Hepatocyte (in vitro differentiated cells): Measurements from ENCODE around the gene DNAH9.

Source experiments
- CTCF ChIP-seq: fragments of 200-600 bp; sonication (generic); IDR thresholded peaks from 2 replicates; pipeline ENCODE4 v1.5.1; 2016; ENCODE audit warnings: antibody characterized with exemption, mild to moderate bottlenecking; ENCODE audit not compliant: poor library complexity
- EZH2 ChIP-seq: fragments of 200-600 bp; sonication (generic); IDR thresholded peaks from 2 replicates; pipeline ENCODE4 v1.6.1; 2016; ENCODE audit warnings: antibody characterized with exemption, mild to moderate bottlenecking, borderline replicate concordance

DNA sequence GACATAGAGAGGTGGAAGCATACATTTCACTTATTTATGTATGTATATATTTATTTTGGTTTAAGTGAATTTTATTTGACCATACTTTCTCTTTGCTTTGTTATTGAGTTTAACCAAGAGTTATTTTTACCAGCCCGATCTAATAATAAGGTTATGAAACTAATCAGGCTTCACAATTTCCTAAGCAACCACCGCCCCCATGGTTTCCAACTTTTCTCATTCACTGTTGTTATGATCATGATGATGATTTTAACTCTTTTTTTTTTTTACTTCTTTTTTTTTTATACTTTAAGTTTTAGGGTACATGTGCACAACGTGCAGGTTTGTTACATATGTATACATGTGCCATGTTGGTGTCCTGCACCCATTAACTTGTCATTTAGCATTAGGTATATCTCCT, 30.6 kb downstream of the DNAH9 start:
- TF ChIP-seq EZH2 (no peak), CTCF (no peak)
